HTR-8/SVneo (cell line): ENCODE results near the gene CHIT1.

ENCODE experiments used
- DNase-seq: peaks from one replicate; pipeline ENCODE4 v3.0.0; 2011; ENCODE audit warnings: low spot score, mixed read lengths; ENCODE audit not compliant: insufficient read length
- FAIRE-seq: peaks from 2 replicates; lab custom pipeline; 2011; peaks lifted over from hg19 to GRCh38; lab: Jason Lieb, UNC

Gene CHIT1

DNA sequence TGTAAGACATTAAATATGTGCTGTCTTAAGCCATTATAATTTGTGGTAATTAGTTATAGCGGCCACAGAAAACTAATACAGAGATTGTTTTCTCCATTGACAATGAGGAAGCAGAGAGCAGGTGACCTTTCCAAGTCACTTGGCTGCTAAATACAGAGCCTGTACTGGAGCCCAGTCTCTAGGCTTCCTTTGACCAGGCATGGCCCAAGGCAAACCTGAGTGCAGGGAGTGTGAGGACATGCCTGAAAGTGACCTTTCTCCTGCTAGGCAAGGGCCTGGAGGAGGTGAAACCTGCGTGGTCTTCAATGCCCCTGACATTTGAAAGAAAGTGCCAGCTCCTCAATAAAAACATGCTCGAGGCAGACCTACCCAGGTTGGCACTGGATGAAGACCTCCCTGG lies 30.5 kb downstream of the CHIT1 start:
- FAIRE-seq: no peak
- DNase-seq: no peak

DNA sequence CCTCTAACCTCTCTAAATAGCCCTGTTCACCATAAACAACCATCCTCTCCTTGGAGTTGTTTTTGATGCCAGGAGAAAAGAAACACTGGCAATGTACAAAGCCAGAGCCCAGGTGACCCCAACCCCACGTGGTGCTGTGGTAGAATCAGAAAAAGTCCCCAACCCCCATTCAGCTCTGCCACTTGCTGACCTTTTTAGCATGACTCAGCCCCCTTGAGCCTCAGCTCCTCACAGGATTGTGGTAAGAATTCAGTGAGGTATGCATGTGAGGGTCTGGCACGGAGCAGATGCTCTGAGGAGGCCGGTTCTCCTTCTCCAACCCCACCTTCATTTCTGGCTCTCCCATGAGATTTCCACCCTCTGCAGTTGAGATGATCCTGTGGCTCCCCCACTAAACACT lies 31.8 kb downstream of the CHIT1 start:
- DNase-seq (peak; percentile 81), FAIRE-seq (peak; percentile 40)

DNA sequence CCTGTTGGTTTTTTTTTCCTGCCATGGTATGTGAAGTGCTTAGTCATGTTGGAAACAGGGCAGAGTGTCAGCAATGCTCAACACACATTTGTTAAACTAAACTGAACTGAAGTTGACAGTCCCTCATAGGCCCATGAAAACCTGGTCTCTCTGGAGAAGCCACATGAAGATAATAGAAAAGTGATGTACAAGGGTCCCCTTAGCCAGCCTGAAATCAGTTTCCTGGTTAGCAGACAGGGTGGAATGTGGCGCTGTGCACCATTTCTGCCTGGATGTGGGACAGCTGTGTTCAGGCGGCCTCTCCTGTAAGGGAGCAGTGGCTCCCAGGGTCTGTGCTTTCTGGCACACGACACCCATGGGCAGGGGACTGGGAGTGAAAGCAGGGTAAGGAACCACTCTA lies 33.1 kb downstream of the CHIT1 start:
- FAIRE-seq (no peak), DNase-seq (no peak)

DNA sequence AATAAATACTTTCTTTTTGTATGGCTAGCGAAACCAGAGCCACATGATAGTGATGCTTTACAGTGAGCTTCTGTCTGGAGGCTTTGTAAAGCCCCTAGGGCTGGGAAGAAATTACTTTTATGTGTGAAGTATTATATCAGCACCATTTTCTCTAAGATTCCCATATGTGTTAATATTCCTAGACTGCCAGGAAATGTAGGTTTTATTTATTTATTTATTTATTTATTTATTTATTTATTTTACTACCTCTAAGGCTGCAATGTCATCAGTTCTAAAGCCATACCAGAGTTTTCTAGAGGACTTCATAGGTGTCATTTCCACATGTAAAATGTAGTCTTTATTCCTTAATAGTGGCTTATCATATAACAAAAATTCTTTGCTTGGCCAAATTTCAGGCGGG lies 38.5 kb downstream of the CHIT1 start:
- no peak for FAIRE-seq
- DNase-seq: no peak

DNA sequence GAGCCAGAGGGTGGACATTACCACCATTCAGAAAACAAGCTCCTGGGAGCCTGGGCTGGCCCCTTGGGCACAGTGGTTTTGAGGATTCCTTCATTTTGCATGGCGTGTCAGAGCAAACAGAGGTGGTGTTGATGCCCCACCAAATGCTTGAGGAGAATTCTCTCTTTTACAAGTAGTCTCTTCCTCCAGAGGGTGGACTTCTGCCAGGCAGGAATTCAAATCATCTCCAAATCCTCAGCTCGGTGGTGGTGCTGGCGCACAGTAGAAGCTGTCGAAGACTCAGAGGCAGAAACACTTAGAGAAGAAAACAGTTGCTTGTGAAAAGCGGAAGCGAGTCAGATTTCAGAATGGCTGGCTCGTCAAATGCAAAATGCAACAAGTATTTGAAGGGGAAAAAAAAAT lies 39.5 kb downstream of the CHIT1 start:
- FAIRE-seq (no peak), DNase-seq (no peak)

DNA sequence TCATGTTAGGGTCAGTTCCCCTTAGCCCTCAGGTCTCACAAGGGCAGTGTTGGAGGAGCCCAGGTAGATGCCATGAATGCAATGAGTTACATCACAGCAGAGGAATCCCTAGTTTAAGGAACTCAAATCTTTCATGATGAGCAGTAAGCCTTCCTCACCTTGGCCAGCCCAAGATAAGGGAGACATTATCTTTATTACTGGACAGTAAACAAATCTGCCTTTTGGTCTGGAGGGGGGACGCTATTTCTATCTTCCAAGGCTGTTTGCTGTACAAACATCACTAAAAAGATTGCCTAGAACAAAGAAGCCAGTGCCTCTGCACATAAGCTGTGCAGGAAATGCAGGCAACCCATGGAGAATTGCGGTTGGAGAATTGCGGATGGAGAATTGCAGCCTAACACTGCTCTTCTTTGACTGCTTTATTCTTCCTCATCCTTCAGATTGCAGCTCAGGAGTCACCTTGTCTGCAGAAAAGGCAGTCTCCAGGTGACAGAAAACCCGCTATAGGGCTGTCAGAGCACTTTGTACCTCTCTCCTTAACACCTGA lies 40.7 kb downstream of the CHIT1 start:
- FAIRE-seq (no peak), DNase-seq (no peak)

DNA sequence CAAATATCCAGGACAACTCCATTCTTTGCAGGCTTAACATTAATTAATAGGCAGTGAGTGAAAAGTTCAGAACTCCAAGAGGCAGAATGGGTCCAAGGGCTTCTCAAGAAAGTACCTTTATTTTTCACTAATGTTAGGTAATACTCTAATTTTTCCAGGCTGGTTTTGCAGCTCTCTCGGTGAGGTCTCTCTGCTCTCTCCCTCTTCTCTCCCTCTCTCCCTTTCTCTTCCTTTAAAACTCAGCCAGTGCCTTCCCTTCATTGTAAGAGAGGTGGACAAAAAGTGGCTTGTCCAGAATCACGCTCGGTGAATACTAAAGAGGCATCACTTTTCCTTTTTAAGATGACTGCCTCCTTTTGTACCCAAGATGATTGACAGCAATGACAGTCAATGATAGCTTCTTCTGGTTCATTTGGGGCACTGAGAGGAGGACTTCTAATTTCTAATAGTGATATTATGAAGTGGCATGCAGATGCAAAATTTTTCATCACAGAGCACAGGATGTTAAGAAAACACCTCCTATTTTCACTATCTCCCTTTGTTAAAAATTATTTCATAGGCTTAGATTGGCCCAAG lies 41.7 kb downstream of the CHIT1 start:
- DNase-seq (no peak), FAIRE-seq (no peak)

DNA sequence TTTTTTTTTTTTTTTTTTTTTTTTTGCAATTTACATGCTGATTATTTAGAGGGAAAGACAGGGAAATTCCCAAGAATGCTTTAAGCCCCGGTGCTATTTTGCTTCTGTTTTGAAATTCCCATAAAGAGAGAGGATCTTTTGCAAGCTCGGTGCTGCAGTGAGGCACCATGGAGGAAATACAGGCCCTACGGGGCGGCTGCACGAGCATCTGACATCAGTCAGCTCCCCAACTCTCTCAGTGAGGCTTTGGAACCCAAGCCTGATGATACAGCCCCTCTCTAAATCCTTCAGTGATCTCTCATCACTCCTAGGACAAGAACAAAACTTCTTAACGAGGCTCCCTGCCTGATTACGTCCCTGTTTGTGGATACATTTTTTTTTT lies 42.2 kb downstream of the CHIT1 start:
- DNase-seq (no peak), FAIRE-seq (no peak)

DNA sequence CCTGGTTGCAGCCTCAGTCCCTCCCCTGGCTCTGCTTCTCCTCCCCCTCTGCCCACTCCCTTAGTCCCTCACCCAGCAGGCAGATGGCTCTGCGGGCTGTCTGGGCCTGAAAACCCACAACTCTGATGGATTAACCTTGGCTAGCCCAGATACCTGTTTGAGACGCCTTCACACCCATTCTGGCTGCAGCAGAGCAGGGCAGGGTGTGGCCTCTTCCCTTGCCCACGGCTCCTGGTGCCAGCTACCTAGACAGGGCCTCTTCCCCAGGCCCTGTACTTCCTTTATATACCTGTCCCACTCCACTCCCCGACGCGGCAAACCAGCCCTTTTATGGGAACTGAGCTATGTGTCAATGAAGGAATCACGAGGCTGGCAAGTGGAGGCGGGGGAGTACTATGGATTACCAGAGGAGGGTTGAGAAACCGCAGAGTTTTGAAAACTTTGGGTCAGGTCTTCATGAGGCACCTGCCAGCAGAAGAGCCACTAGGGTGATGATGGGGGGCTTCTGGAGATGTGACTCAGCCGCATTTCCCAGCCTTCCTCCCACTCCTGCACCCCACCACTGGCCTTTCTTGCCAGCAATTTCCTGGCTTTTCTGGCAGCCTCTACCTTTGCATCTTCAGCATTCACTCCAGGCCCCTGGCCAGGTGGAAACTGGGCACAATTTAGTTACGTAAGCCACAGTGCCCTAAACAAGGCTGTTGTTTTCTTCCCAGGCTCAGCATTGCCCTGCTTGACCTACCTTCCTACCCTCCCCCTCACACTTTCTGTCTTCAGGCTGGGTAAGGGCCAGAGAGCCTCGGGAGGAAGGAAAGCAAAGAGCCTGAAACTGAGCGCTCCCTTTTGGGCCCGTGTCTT lies 42.8 kb downstream of the CHIT1 start, which contains the start of gene CHI3L1:
Gene CHI3L1 (minus strand): TSS at position 259 of the 858 bp plus-strand sequence. CDS start 81 bp downstream, at position 178.
- DNase-seq (no peak), FAIRE-seq (no peak)

DNA sequence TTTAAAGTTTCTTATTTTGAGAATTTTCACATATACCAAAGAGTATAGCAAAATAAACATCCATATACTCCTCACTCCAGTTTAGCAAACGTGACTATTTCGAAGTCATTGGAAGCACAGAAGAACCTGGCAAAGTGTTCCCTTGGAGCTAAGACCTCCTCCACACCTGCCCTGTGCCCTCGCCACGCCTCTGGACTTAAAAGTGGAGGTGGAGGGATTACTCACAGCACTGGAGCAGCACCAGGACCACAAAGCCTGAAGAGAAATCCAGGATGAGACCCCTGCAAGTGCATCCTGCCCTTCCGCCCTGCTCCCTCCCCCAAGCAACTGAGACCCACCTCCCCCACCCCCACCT lies 43.4 kb downstream of the CHIT1 start:
- no peak for FAIRE-seq
- no peak for DNase-seq

DNA sequence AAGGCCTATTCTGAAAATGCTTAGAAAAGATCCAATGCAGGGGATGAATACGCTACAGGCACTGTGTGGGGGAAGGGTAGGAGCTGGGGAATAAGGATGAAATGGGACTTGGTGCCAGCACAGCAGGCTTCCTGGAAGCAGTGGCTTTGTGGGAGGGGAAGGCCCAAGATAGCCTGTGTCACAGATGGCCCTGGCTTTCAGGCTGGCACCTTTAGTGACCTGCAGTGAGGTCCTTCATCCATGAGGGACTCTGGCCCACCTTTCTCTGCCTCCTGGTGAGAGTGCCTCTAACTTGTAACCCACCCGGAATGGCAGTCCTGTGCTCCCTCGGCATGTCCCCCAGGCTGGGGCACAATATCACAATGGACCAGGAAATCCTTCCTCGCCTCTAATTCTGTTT lies 43.9 kb downstream of the CHIT1 start:
- DNase-seq: no peak
- no peak for FAIRE-seq

DNA sequence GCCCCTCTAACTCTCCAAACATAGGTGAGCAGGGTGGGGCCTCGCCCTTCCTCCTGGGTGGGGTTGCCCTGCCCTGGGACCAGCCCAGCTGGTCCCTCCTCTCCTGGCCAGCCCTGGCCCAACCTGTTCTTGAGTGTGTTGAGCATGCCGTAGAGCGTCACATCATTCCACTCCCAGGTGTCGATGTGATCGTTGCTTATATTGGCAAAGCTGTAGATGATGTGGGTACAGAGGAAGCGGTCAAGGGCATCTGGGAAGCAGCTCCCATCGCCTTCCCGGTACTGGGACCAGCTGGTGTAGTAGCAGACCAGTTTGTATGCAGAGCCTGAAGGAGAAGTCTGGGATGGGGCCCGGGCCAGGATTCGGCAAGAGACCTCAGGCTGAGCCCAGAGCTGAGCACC lies 44.4 kb downstream of the CHIT1 start:
- no peak for FAIRE-seq

DNA sequence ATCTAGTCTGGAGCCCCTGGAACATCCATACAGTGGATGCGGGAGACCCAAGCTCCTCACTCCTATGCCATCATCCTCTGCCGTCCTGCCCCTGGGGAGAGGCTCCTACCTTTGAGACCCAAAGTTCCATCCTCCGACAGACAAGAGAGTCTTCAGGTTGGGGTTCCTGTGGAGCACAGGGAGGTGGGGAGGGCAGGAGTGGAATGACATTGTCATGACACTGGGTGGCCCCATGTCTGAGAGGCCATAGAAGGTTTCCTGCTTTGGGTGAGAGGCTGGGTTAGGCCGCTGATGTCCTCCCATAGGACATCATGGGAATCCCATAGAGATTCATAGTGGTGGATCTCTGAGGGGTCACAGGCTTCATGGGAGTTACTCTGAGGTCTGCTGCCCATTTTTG lies 45.0 kb downstream of the CHIT1 start:
- DNase-seq (no peak), FAIRE-seq (no peak)

More for the DNA sequence above, 44.4 kb downstream of the CHIT1 start:
- no peak for DNase-seq

DNA sequence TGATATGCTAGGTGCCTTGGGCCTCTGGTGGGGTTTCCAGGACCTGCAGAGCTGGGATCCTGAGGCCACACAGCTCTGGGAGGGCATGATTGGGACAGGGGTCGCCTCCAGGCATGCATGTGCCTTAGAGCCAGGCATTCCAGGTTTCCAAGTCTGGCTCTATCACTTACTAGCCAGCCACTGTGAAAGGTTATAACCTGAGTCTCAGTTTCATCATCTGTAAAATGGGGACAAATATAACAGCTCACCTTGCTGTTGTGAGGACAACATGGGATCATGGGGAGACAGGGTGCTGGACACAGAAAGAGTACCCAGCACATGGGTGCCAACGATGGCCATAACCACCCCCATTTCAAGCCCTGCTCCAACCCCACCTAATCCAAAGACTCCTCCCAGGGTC lies 45.6 kb downstream of the CHIT1 start:
- no peak for FAIRE-seq

DNA sequence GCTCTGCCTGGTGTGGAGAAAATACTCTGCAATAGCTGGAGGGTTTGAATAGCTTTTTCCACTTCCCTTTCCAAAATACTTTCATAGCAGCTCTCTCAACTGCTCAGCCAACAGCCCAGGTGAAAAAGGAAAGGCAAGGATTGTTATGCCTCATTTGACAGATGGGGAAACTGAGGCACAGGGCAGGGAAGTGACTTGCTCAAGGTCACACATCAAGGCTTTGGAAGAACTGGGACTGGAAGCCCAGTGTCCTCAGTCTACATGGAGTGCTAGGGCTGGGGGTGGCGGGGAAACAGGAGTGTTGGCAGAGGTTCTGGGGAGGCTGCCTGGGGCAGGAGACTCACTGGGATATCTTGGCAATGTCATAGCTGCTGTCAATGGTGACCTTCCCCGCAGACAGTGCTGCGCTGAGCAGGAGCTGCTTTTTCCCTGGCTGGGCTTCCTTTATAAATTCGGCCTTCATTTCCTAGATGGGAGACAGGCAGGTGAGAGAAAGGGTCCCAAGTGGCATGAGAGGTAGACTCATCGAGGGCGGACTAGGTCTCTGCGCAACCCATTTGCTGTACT lies 47.0 kb downstream of the CHIT1 start:
- no peak for DNase-seq
- FAIRE-seq: no peak

More for the DNA sequence above, 45.6 kb downstream of the CHIT1 start:
- no peak for DNase-seq

DNA sequence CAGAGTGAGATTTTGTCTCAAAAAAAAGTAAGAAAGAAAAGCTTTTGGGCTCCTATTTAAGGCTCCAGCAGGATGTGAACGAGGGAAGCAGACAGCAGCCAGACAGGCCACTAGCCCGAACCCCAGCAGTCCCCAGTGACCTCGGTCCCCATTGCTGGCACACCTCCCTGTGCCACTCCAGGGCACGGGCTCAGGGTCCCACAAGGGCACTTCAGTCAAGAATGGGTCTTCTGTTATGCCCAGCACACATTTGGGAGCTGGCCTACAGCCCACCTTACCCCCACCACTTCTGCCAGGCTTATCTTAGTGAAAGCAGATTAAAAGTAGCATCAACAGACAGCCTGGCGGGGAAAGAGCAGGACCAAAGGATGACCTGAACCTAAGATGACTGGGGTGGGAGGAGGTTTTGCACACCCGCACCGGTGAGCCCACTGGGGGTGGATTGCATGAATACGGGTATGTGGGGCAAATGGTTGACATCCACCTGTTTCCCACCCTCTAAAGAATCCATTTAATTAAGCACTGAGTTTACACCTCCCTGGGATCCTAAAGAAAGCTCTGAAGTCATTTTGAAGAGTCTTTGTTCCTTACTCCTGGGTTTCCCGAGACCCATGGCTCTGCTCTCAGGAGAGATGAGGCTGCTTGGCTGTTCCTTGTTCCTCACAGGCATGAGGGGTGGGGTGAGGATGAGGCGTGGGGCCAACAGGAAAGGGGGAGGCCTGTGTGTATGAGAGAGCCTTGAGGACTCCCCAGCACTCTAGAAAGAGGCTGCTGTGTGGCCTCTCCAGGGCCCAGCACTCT lies 47.7 kb downstream of the CHIT1 start:
- FAIRE-seq (no peak), DNase-seq (no peak)

DNA sequence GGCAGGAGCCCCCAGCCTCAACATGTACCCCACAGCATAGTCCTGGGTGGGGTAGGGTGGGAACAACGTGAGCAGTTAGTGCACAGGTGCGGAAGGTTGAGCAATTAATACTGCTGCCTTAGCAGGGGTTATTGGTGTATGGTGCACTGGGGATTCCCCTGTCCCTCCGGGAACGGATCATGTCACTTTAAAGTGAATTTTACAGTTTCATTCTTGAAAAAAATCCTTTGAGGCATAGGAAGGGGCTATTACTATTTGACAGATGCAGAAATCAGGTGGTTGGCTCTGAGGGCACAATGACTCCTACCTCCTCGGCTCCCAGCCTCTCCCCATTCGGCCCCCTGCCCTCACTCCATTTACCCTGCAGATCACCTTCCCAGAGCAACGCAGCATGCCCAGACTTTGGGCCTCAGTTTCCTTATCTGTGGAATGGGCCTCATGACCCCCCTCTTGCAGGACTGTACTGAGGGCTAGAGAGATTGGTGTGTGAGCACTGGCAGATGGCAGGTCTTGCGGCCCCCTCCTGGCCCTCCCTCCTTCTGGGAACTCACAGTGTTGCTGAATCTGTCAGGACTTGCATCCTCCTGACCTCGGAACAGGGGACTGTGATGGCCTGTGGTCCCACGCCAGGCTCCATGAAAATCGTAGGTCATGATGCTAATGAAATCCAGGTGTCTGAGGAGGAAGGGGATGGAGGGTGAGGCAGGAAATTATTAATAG lies 48.7 kb downstream of the CHIT1 start:
- DNase-seq: no peak
- FAIRE-seq: no peak

DNA sequence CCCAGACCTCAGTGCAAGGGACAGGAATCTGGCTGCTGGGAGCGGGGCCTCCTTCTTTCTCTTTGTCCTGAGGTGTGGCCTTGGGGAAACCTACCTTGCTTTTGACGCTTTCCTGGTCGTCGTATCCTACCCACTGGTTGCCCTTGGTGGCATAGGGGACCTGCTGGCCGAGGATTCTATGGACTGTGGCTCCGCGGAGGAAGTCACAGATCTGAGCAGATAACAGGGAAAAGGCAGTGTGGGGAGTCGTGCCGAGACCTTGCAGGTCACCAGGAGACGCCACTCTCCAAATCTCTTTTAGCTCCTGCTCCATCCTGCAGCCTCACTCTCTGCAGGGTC lies 49.8 kb downstream of the CHIT1 start:
- FAIRE-seq (no peak), DNase-seq (no peak)

DNA sequence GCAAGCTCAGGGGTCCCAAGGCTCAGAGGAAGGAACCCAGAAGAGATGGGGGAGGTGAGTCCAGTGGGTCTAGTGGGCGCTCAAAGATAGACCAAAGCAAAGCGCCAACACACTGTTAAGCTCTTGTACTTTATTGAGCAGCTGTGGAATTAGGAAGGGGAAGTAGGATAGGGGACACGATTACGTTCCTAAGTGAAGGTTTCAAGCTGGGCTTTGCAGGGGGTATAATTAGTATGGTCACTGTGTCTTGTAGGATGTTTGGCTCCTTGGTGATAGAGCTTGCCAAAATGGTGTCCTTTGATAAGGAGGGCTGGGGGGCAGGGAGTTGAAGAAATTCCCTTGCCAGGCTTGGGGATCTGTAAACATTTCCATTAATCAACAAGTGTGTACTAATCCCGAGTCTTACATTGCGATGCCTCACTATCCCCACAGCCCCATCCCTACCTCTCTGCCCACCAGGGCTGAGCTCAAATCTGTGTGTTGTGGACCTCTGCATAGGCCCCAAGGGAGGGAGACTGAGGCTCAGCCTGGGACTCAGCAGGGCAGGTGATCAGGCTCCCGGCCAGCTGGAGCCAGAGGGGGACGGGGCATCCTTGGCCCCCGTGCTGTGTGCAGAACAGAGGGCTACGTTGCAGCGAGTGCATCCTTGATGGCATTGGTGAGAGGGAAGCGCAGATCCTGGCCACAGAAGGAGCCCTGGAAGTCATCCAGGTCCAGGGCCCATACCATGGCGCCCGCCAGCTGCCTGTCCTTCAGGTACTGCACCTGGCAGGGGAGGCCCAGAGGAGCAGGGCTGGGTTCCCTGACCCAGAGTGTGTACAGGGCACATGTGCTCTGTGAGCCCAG lies 50.4 kb downstream of the CHIT1 start:
- no peak for FAIRE-seq

More for the DNA sequence above, 50.4 kb downstream of the CHIT1 start:
- no peak for DNase-seq
